MM.1S (cell line): ENCODE data around the gene PEAK1.

Source experiments
- DNase-seq: peaks from one replicate; pipeline ENCODE4 v3.0.0-alpha.2; 2015
- H2AFZ ChIP-seq: fragments of 300-600 bp; sonication (generic); 2 replicates; pipeline ENCODE4 v1.6.0; 2016; ENCODE audit warnings: antibody characterized with exemption, low read length
- H3F3A ChIP-seq: fragments of 300-600 bp; sonication (generic); 2 replicates; pipeline ENCODE4 v1.6.1; 2016; ENCODE audit warnings: mild to moderate bottlenecking, antibody characterized with exemption, low read length, moderate library complexity, mixed read lengths; ENCODE audit not compliant: insufficient read depth
- H3K27ac ChIP-seq: fragments of 300-600 bp; sonication (generic); 2 replicates; pipeline ENCODE4 v1.5.1; 2016; ENCODE audit warnings: mild to moderate bottlenecking, low read length
- H3K27me3 ChIP-seq: fragments of 300-600 bp; sonication (generic); replicated peaks from 2 replicates; pipeline ENCODE4 v1.6.0; 2016; ENCODE audit warnings: low read length; ENCODE audit not compliant: insufficient read depth
- H3K36me3 ChIP-seq: fragments of 300-600 bp; sonication (generic); replicated peaks from 2 replicates; pipeline ENCODE4 v1.6.1; 2016; ENCODE audit warnings: mild to moderate bottlenecking, low read length, mixed read lengths; ENCODE audit not compliant: insufficient read depth
- H3K4me1 ChIP-seq: fragments of 300-600 bp; sonication (generic); 2 replicates; pipeline ENCODE4 v1.6.1; 2016; ENCODE audit warnings: low read length, mixed read lengths
- H3K4me2 ChIP-seq: fragments of 300-600 bp; sonication (generic); 2 replicates; pipeline ENCODE4 v1.6.0; 2016; ENCODE audit warnings: low read depth, low read length
- H3K4me3 ChIP-seq: fragments of 300-600 bp; sonication (generic); 2 replicates; pipeline ENCODE4 v1.5.1; 2016; ENCODE audit warnings: low read length, mixed read lengths
- H3K79me2 ChIP-seq: fragments of 300-600 bp; sonication (generic); 2 replicates; pipeline ENCODE4 v1.6.1; 2016; ENCODE audit warnings: mixed run types, low read length, mixed read lengths
- H3K9ac ChIP-seq: fragments of 300-600 bp; sonication (generic); 2 replicates; pipeline ENCODE4 v1.6.1; 2016; ENCODE audit warnings: low read length, mixed read lengths
- H3K9me2 ChIP-seq: fragments of 300-600 bp; sonication (generic); replicated peaks from 2 replicates; pipeline ENCODE4 v1.6.1; 2016; ENCODE audit warnings: mild to moderate bottlenecking, low read length, mixed read lengths; ENCODE audit not compliant: insufficient read depth
- H3K9me3 ChIP-seq: fragments of 300-600 bp; sonication (generic); replicated peaks from 2 replicates; pipeline ENCODE4 v1.6.1; 2016; ENCODE audit warnings: mild to moderate bottlenecking, low read length, mixed read lengths; ENCODE audit not compliant: insufficient read depth
- H4K20me1 ChIP-seq: fragments of 300-600 bp; sonication (generic); 2 replicates; pipeline ENCODE4 v1.6.1; 2016; ENCODE audit warnings: mild to moderate bottlenecking, low read length, moderate library complexity, mixed read lengths; ENCODE audit not compliant: insufficient read depth
- CTCF ChIP-seq: fragments of 300-600 bp; sonication (generic); IDR thresholded peaks from 2 replicates; pipeline ENCODE4 v1.5.1; 2016; ENCODE audit warnings: antibody characterized with exemption, low read length, mixed read lengths
- EZH2 ChIP-seq: fragments of 300-600 bp; sonication (generic); optimal IDR thresholded peaks from 2 replicates; pipeline ENCODE3; 2017; ENCODE audit warnings: low read depth, mild to moderate bottlenecking, antibody characterized with exemption, low read length, mixed read lengths
- EZH2phosphoT487 ChIP-seq: fragments of 300-600 bp; sonication (generic); IDR thresholded peaks from 2 replicates; pipeline ENCODE4 v1.6.1; 2018; ENCODE audit warnings: antibody characterized with exemption, low read length

Gene PEAK1

GRCh38 chr15:77173487-77173886 is 246.4 kb downstream of the PEAK1 start:
- Histone ChIP-seq H3K9ac (no peak overlapping the region), H4K20me1 (no peaks in the 10 kb centered on the region), H3K27me3 (no peaks in the 10 kb centered on the region), H3K4me1 (no peaks in the 10 kb centered on the region), H3K36me3 (no peaks in the 10 kb centered on the region), H3K27ac (no peak overlapping the region), H3K4me2 (no peak overlapping the region), H3K4me3 (no peak overlapping the region), H3F3A (no peaks in the 10 kb centered on the region), H2AFZ (no peak overlapping the region), H3K9me3 (no peaks in the 10 kb centered on the region), H3K79me2 (no peaks in the 10 kb centered on the region), H3K9me2 (no peaks in the 10 kb centered on the region)
- DNase-seq, result no peak
- TF ChIP-seq CTCF (no peak), EZH2 (no peak), EZH2phosphoT487 (no peak)

DNA sequence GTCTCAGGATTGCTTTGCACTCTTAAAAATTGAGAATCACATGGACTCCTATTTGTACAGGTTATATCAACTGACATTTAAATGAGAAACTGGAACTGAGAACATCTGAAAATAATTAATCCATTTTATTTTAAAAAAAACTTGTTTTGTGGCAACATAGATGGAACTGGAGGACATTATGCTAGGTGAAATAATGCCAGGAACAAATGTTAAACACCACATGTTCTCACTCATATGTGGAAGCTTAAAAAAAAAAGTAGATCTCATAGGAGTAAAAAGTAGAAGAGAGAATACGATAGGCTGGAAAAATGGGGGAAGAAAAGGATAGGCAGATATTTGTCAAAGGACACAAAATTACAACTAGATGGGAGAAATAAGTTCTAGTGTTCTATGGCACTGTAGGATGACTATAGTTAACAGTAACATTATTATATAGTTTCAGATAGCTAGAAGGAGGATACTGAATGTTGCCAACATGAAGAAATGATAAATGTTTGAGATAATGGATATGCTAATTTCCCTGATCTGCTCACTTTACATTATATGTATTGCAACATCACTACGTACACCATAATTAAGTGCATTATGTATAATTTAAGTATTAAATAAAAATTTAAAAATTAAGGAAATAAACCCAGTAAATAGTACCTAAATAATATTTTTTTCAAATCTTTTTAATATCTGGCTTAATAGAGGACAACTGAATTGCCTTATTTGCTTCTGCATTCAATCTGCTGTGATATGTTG is 248.5 kb downstream of the PEAK1 start:
- DNase-seq, result no peak
- no peaks in the 10 kb centered on the region for H3K9me2 ChIP-seq
- TF ChIP-seq EZH2phosphoT487, result no peak
- TF ChIP-seq EZH2, result no peak
- TF ChIP-seq CTCF, result no peak

GRCh38 chr15:77168616-77169015 is 251.3 kb downstream of the PEAK1 start:
- H3K9me3 ChIP-seq, result no peaks in the 10 kb centered on the region
- no peaks in the 10 kb centered on the region for H3K79me2 ChIP-seq
- H3F3A ChIP-seq, result no peaks in the 10 kb centered on the region
- no peaks in the 10 kb centered on the region for H3K27me3 ChIP-seq
- no peak overlapping the region for H3K27ac ChIP-seq
- no peak overlapping the region for H3K4me3 ChIP-seq
- no peaks in the 10 kb centered on the region for H3K4me1 ChIP-seq
- H3K4me2 ChIP-seq, result no peak overlapping the region
- H3K36me3 ChIP-seq, result no peaks in the 10 kb centered on the region
- DNase-seq, result no peak
- H3K9ac ChIP-seq, result no peak overlapping the region
- H3K9me2 ChIP-seq, result no peaks in the 10 kb centered on the region
- no peaks in the 10 kb centered on the region for H4K20me1 ChIP-seq
- no peak overlapping the region for H2AFZ ChIP-seq
- TF ChIP-seq EZH2 (no peak), CTCF (no peak), EZH2phosphoT487 (no peak)

More for the DNA sequence above, 248.5 kb downstream of the PEAK1 start:
- Histone ChIP-seq H3K9ac (no peak overlapping the region), H3K27ac (no peak overlapping the region), H3K9me3 (no peaks in the 10 kb centered on the region), H3K4me2 (no peak overlapping the region), H3F3A (no peaks in the 10 kb centered on the region), H3K36me3 (no peaks in the 10 kb centered on the region), H3K4me3 (no peak overlapping the region), H3K4me1 (no peaks in the 10 kb centered on the region), H3K79me2 (no peaks in the 10 kb centered on the region), H2AFZ (no peak overlapping the region), H4K20me1 (no peaks in the 10 kb centered on the region), H3K27me3 (no peaks in the 10 kb centered on the region)
